HepG2 (cell line): ENCODE data around the gene MBL2. TPM values are rescaled to one million over a fixed set of nuclear protein-coding genes. Genes with fewer than 3 reads are reported as not detected.

Source experiments
- AGO1 ChIP-seq: fragments of 200-400 bp; formaldehyde crosslinking; IDR thresholded peaks from 2 replicates; pipeline ENCODE4 v1.6.1; 2017; ENCODE audit warnings: mild to moderate bottlenecking, low read depth, low read length, moderate library complexity; ENCODE audit not compliant: poor library complexity, severe bottlenecking
- ARNT2 ChIP-seq: sonication (generic); formaldehyde crosslinking; IDR thresholded peaks from 2 replicates; pipeline ENCODE4 v1.8.0; 2022; ENCODE audit warnings: mild to moderate bottlenecking, low read depth, missing genetic modification reagents, moderate library complexity
- BCL6 ChIP-seq: IDR thresholded peaks from 2 replicates; pipeline ENCODE4 v1.6.1; 2016; ENCODE audit warnings: missing genetic modification reagents, missing compliant biosample characterization
- BHLHE40 ChIP-seq: IDR thresholded peaks from 2 replicates; pipeline ENCODE4 v1.6.1; 2011; ENCODE audit warnings: low read length, improper control_type of control experiment
- EHMT2 ChIP-seq: fragments of 200-600 bp; sonication (generic); IDR thresholded peaks from 2 replicates; pipeline ENCODE4 v1.7.0; 2017; ENCODE audit warnings: antibody characterized with exemption, low read depth, low read length, borderline replicate concordance
- GFI1 ChIP-seq: sonication (generic); formaldehyde crosslinking; IDR thresholded peaks from 2 replicates; pipeline ENCODE4 v1.5.0; 2020; ENCODE audit warnings: missing genetic modification reagents, mild to moderate bottlenecking, borderline replicate concordance
- HOXA3 ChIP-seq: sonication (generic); formaldehyde crosslinking; IDR thresholded peaks from 2 replicates; pipeline ENCODE4 v1.5.0; 2020; ENCODE audit warnings: missing genetic modification reagents
- MEF2D ChIP-seq: sonication (generic); formaldehyde crosslinking; IDR thresholded peaks from 2 replicates; pipeline ENCODE4 v1.5.1; 2020; ENCODE audit warnings: mild to moderate bottlenecking, missing genetic modification reagents
- NFKB2 ChIP-seq: sonication (generic); formaldehyde crosslinking; IDR thresholded peaks from 2 replicates; pipeline ENCODE4 v1.4.0; 2020; ENCODE audit warnings: missing genetic modification reagents, borderline replicate concordance
- NFYC ChIP-seq: IDR thresholded peaks from 2 replicates; pipeline ENCODE4 v1.6.1; 2016; ENCODE audit warnings: missing genetic modification reagents, missing compliant biosample characterization
- RARA ChIP-seq: IDR thresholded peaks from 2 replicates; pipeline ENCODE4 v1.6.1; 2016; ENCODE audit warnings: missing genetic modification reagents, missing compliant biosample characterization
- SAP130 ChIP-seq: IDR thresholded peaks from 2 replicates; pipeline ENCODE4 v1.6.1; 2016; ENCODE audit warnings: low read depth
- SOX5 ChIP-seq: IDR thresholded peaks from 2 replicates; pipeline ENCODE4 v1.6.1; 2016; ENCODE audit warnings: borderline replicate concordance
- SP5 ChIP-seq: IDR thresholded peaks from 2 replicates; pipeline ENCODE4 v1.6.1; 2016; ENCODE audit warnings: low read depth, borderline replicate concordance
- SSRP1 ChIP-seq: IDR thresholded peaks from 2 replicates; pipeline ENCODE4 v1.6.1; 2016; ENCODE audit warnings: control low read depth
- THYN1 ChIP-seq: sonication (generic); formaldehyde crosslinking; IDR thresholded peaks from 2 replicates; pipeline ENCODE4 v1.8.1; 2023; ENCODE audit warnings: low read depth, mild to moderate bottlenecking, moderate library complexity, missing genetic modification reagents, borderline replicate concordance
- ZFP36L1 ChIP-seq: sonication (generic); formaldehyde crosslinking; IDR thresholded peaks from 2 replicates; pipeline ENCODE4 v1.8.0; 2022; ENCODE audit warnings: mild to moderate bottlenecking, missing genetic modification reagents, moderate library complexity
- ZNF20 ChIP-seq: sonication (generic); formaldehyde crosslinking; IDR thresholded peaks from 2 replicates; pipeline ENCODE4 v1.4.0; 2020; ENCODE audit warnings: mild to moderate bottlenecking, moderate library complexity, missing genetic modification reagents
- ZNF251 ChIP-seq: sonication (generic); formaldehyde crosslinking; IDR thresholded peaks from 2 replicates; pipeline ENCODE4 v1.9.0; 2021; ENCODE audit warnings: mild to moderate bottlenecking, missing genetic modification reagents
- ZNF574 ChIP-seq: sonication (generic); formaldehyde crosslinking; IDR thresholded peaks from 2 replicates; pipeline ENCODE4 v1.4.0; 2020; ENCODE audit warnings: missing genetic modification reagents
- ZZZ3 ChIP-seq: sonication (generic); formaldehyde crosslinking; IDR thresholded peaks from 2 replicates; pipeline ENCODE4 v1.4.0; 2020; ENCODE audit warnings: missing genetic modification reagents, mild to moderate bottlenecking, borderline replicate concordance
- polyA plus RNA-seq, 8 experiments: library from polyadenylated mRNA; depleted of rRNA in 3 of 8; stranded (reverse) in 7 of 8; unstranded in 1 of 8; fragments of >200 nt; fragmentation: Illumina TruSeq in 4 of 8; extraction: Trizol in 4 of 8; gene quantifications; 2 replicates each; pipeline versions ENCODE4 v1.2.1 to v1.2.3, GENCODE V29; 2011 to 2016; ENCODE audit warnings: low read depth in 4 of 8, missing spikeins in 1 of 8, mixed read lengths in 1 of 8; ENCODE audit not compliant: insufficient read depth in 1 of 8
- total RNA-seq, 5 experiments: library from RNA; depleted of rRNA; stranded (reverse); fragments of >200 nt; fragmentation: Illumina TruSeq; extraction: Trizol; gene quantifications; 2 replicates each; pipeline ENCODE4 v1.2.3, GENCODE V29; 2016; ENCODE audit warnings: low read depth in 1 of 5
- TF ChIP-seq, protein P1 (sequence below): IDR thresholded peaks from 2 replicates; pipeline ENCODE4 v1.6.1; 2018; ENCODE audit warnings: missing genetic modification reagents, mild to moderate bottlenecking, missing compliant biosample characterization
- TF ChIP-seq, protein P2 (sequence below): sonication (generic); formaldehyde crosslinking; conservative IDR thresholded peaks from 2 replicates; pipeline ENCODE4 v1.8.0; 2022; ENCODE audit warnings: mild to moderate bottlenecking, moderate library complexity, missing genetic modification reagents
- TF ChIP-seq, protein P3 (sequence below): IDR thresholded peaks from 2 replicates; pipeline ENCODE4 v1.6.1; 2016; ENCODE audit warnings: low read depth, control low read depth

Gene MBL2
- total and polyA plus RNA-seq, 2 of the 13 experiments (the other 11 are each of a cell fraction or from before 2014, with no cell fraction given) = 9.6 to 16.2 TPM

GRCh38 chr10:52740913-52741675, 31.5 kb downstream of the MBL2 start (continued):
- TF ChIP-seq ZNF574 (CRISPR knock-in tag) (0 out of 2 replicates have a peak, but pooled peaks have one; percentile 34), GFI1 (CRISPR knock-in tag) (no peak), SAP130 (CRISPR knock-in tag) (no peak), ZFP36L1 (CRISPR knock-in tag) (no peak), SOX5 (CRISPR knock-in tag) (0 out of 2 replicates have a peak, but pooled peaks have one; percentile 24), BCL6 (CRISPR knock-in tag) (0 out of 2 replicates have a peak, but pooled peaks have one; percentile 23), HOXA3 (CRISPR knock-in tag) (0 out of 2 replicates have a peak, but pooled peaks have one; percentile 8), AGO1 (no peak), EHMT2 (no peak), NFKB2 (CRISPR knock-in tag) (no peak), MEF2D (no peak), RARA (CRISPR knock-in tag) (peak; percentile 18; the same call in 1 of the 2 replicates), THYN1 (CRISPR knock-in tag) (no peak), BHLHE40 (peak; percentile 16), ARNT2 (no peak), SSRP1 (0 out of 2 replicates have a peak, but pooled peaks have one; percentile 23), NFYC (CRISPR knock-in tag) (no peak), SP5 (CRISPR knock-in tag) (no peak), ZNF20 (CRISPR knock-in tag) (no peak), ZNF251 (no peak), ZZZ3 (CRISPR knock-in tag) (no peak)
- TF ChIP-seq, protein P1, sequence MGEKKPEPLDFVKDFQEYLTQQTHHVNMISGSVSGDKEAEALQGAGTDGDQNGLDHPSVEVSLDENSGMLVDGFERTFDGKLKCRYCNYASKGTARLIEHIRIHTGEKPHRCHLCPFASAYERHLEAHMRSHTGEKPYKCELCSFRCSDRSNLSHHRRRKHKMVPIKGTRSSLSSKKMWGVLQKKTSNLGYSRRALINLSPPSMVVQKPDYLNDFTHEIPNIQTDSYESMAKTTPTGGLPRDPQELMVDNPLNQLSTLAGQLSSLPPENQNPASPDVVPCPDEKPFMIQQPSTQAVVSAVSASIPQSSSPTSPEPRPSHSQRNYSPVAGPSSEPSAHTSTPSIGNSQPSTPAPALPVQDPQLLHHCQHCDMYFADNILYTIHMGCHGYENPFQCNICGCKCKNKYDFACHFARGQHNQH (CRISPR knock-in tag) = peak; percentile 37; the same call in 1 of the 2 replicates
- TF ChIP-seq, protein P2, sequence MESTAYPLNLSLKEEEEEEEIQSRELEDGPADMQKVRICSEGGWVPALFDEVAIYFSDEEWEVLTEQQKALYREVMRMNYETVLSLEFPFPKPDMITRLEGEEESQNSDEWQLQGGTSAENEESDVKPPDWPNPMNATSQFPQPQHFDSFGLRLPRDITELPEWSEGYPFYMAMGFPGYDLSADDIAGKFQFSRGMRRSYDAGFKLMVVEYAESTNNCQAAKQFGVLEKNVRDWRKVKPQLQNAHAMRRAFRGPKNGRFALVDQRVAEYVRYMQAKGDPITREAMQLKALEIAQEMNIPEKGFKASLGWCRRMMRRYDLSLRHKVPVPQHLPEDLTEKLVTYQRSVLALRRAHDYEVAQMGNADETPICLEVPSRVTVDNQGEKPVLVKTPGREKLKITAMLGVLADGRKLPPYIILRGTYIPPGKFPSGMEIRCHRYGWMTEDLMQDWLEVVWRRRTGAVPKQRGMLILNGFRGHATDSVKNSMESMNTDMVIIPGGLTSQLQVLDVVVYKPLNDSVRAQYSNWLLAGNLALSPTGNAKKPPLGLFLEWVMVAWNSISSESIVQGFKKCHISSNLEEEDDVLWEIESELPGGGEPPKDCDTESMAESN (CRISPR knock-in tag) = no peak
- TF ChIP-seq, protein P3, sequence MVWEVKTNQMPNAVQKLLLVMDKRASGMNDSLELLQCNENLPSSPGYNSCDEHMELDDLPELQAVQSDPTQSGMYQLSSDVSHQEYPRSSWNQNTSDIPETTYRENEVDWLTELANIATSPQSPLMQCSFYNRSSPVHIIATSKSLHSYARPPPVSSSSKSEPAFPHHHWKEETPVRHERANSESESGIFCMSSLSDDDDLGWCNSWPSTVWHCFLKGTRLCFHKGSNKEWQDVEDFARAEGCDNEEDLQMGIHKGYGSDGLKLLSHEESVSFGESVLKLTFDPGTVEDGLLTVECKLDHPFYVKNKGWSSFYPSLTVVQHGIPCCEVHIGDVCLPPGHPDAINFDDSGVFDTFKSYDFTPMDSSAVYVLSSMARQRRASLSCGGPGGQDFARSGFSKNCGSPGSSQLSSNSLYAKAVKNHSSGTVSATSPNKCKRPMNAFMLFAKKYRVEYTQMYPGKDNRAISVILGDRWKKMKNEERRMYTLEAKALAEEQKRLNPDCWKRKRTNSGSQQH (CRISPR knock-in tag) = no peak
